ENCODE data around the gene RPTOR.

Gene RPTOR

GRCh38 chr17:80925688-80926335 lies 381.2 kb downstream of the RPTOR start:
- no peak for DNase-seq
- TF ChIP-seq GATA1 (IDR thresholded peaks at IDR 0.05; ENCODE audit: low read depth, low read length) (no peak), POLR2A (IDR thresholded peaks at IDR 0.05; ENCODE audit: low read length) (no peak)

- DNase-seq, result no peak
- TF ChIP-seq POLR2A (IDR thresholded peaks at IDR 0.05; ENCODE audit: low read length) (no peak), GATA1 (IDR thresholded peaks at IDR 0.05; ENCODE audit: low read depth, low read length) (no peak)
These were observed 382.1 kb downstream of the RPTOR start for GRCh38 chr17:80926591-80927250.

GRCh38 chr17:80927791-80928216 lies 383.2 kb downstream of the RPTOR start:
- no peak for DNase-seq
- no peak for TF ChIP-seq GATA1 (IDR thresholded peaks at IDR 0.05; ENCODE audit: low read depth, low read length)
- no peak for TF ChIP-seq POLR2A (IDR thresholded peaks at IDR 0.05; ENCODE audit: low read length)

GRCh38 chr17:80929449-80929848 lies 384.8 kb downstream of the RPTOR start:
- no peak for DNase-seq
- TF ChIP-seq POLR2A (IDR thresholded peaks at IDR 0.05; ENCODE audit: low read length) (no peak), GATA1 (IDR thresholded peaks at IDR 0.05; ENCODE audit: low read depth, low read length) (no peak)

- TF ChIP-seq GATA1 (IDR thresholded peaks at IDR 0.05; ENCODE audit: low read depth, low read length) (no peak), POLR2A (IDR thresholded peaks at IDR 0.05; ENCODE audit: low read length) (no peak)
These were observed 386.0 kb downstream of the RPTOR start for GRCh38 chr17:80930335-80931279.

GRCh38 chr17:80931421-80932265 lies 387.0 kb downstream of the RPTOR start:
- no peak for TF ChIP-seq POLR2A (IDR thresholded peaks at IDR 0.05; ENCODE audit: low read length)
- TF ChIP-seq GATA1 (IDR thresholded peaks at IDR 0.05; ENCODE audit: low read depth, low read length), result no peak
- no peak for DNase-seq

More at GRCh38 chr17:80930335-80931279, 386.0 kb downstream of the RPTOR start:
- no peak for DNase-seq

DNA sequence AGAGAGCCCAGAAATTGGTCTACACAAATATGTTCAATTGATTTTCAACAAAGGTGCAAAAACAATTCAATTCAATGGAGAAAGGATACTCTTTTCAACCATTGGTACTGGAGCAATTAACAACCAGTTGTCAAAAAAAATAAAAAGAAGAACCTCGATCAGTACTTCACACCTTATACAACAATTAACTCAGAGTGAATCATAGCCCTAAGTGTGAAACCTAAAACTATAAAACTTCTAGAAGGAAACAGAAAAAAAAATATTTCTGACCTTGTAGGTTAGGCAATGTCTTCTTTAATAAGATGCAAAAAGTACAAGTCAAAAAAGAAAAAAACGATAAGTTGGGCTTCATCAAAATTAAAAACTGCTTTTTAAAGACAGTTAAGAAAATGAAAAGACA lies 390.9 kb downstream of the RPTOR start:
- no peak for DNase-seq
- TF ChIP-seq GATA1 (IDR thresholded peaks at IDR 0.05; ENCODE audit: low read depth, low read length) (no peak), POLR2A (IDR thresholded peaks at IDR 0.05; ENCODE audit: low read length) (no peak)

DNA sequence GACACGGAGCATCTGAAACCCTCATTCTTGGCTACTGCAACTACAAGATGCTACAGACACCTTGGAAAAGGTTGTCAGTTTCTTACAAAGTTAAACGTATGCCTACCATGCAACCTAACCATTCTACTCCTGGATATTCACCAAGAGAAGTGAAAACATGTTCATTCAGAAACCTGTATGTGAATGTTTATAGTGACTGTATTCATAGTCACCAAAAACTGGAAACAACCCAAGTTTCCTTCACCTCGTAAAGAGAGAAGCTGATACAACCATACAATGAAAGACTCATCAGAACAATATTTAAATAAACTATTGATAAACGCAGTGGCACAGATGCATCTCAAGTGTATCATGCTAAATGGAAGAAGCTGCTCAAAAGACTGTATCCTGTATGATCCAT lies 391.6 kb downstream of the RPTOR start:
- no peak for TF ChIP-seq POLR2A (IDR thresholded peaks at IDR 0.05; ENCODE audit: low read length)
- TF ChIP-seq GATA1 (IDR thresholded peaks at IDR 0.05; ENCODE audit: low read depth, low read length), result no peak
- DNase-seq, result no peak

GRCh38 chr17:80936723-80937122 lies 392.1 kb downstream of the RPTOR start:
- no peak for TF ChIP-seq GATA1 (IDR thresholded peaks at IDR 0.05; ENCODE audit: low read depth, low read length)
- no peak for TF ChIP-seq POLR2A (IDR thresholded peaks at IDR 0.05; ENCODE audit: low read length)
- DNase-seq, result no peak

GRCh38 chr17:80937462-80938381 lies 393.1 kb downstream of the RPTOR start:
- TF ChIP-seq POLR2A (IDR thresholded peaks at IDR 0.05; ENCODE audit: low read length) (no peak), GATA1 (IDR thresholded peaks at IDR 0.05; ENCODE audit: low read depth, low read length) (no peak)
- no peak for DNase-seq

DNA sequence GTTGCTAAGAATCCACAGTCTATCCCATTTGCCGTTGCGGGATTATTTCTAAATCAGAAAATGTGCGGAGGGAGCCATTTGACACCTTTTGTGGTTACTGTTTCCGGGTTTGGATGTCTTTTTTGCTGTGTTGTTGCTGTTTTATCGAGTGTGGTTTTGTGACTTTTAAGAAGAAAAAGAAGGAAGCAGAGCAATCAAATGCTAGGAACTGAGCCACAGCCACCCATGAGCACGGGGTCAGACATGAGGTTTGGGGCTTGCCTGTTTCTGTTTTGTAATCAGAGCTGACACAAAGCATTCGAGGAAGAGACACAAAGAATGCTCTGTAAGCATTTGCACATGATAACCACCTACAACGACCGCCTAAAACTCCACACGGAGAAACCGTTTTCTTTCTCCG lies 393.9 kb downstream of the RPTOR start:
- no peak for DNase-seq

More for the DNA sequence above, 393.9 kb downstream of the RPTOR start:
- TF ChIP-seq POLR2A (IDR thresholded peaks at IDR 0.05; ENCODE audit: low read length), result no peak

Measured in erythroblast (primary cell).